ENCODE data around the gene CBLIF.

DNA sequence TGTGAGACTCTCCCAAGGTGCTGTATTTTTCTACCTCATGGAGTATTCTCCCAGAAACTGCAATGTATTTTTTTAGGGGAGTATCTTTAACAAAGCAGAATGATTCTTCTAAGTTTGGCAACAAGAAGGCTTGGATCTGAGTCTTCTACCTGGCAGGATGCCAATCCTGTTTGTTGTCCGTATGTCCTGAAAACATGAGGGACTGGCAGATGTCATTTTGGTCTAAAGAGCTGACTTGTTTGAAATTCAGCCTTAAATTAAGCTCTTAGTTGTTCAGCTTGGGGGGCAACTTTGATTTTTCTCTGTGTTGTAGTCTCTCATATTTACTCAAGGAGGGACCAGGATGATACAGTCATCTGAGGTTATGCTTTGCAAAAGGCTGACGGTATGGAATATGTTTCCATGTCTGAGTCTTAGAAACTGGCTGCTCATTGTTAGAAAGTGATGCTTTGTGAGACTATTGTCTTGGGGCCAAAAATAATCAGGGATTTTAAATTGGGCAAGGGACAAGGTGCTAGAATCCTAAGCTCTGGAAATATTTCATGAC, 44.1 kb downstream of the CBLIF start:
- TF ChIP-seq CTCF (IDR thresholded peaks at IDR 0.05): no peak
- no peak for TF ChIP-seq POLR2AphosphoS5 (IDR thresholded peaks at IDR 0.05)
- no peak for TF ChIP-seq POLR2A (IDR thresholded peaks at IDR 0.05)

Data from breast epithelium (tissue), 3 donors.